ENCODE results near the gene RANBP9.

DNA sequence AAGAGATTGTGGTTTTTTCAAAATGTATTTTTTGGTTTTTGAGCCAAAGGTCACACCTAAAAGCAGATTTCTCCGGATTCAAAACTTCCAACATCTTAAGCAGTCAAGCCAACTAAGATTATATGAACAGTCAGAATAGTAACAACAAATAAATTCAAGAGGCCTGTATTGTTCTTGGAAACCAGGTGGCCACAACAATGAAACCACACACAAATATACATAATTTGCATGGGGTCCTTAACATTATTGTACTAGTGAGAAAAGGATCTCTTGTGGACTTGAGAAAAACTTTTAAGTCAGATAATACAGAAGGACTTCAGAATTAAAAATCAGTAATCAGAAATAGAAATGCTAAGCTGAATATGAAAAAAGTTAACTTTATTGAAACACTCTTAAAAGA, 55.9 kb downstream of the RANBP9 start:
- TF ChIP-seq, protein P1, sequence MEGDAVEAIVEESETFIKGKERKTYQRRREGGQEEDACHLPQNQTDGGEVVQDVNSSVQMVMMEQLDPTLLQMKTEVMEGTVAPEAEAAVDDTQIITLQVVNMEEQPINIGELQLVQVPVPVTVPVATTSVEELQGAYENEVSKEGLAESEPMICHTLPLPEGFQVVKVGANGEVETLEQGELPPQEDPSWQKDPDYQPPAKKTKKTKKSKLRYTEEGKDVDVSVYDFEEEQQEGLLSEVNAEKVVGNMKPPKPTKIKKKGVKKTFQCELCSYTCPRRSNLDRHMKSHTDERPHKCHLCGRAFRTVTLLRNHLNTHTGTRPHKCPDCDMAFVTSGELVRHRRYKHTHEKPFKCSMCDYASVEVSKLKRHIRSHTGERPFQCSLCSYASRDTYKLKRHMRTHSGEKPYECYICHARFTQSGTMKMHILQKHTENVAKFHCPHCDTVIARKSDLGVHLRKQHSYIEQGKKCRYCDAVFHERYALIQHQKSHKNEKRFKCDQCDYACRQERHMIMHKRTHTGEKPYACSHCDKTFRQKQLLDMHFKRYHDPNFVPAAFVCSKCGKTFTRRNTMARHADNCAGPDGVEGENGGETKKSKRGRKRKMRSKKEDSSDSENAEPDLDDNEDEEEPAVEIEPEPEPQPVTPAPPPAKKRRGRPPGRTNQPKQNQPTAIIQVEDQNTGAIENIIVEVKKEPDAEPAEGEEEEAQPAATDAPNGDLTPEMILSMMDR (IDR thresholded peaks at IDR 0.05) = no peak
- no peak for TF ChIP-seq ZFX (IDR thresholded peaks at IDR 0.05; ENCODE audit: borderline replicate concordance)

Measured in 22Rv1 (cell line).